ENCODE measurements around the gene ACTA2. TPM values are rescaled to one million over a fixed set of nuclear protein-coding genes. Genes with fewer than 3 reads are reported as not detected.

Gene ACTA2
- polyA plus RNA-seq, 4 donors: 6.5 to 274 (median 82.6) TPM

GRCh38 chr10:88964869-88965415 is 12.4 kb upstream of the ACTA2 start:
- no peaks in the 10 kb centered on the region for H3K9me3 ChIP-seq (ENCODE audit: control insufficient read depth in 2 of 2, insufficient read depth in 1 of 2, low read depth in 1 of 2, low read length in 1 of 2)
- no peaks in the 10 kb centered on the region for H3K36me3 ChIP-seq (ENCODE audit: control insufficient read depth in 3 of 3, insufficient read depth in 2 of 3, low read depth in 1 of 3, low read length in 3 of 3)
- H3K27me3 ChIP-seq (ENCODE audit: control insufficient read depth in 3 of 3, insufficient read depth in 3 of 3, low read length in 3 of 3): no peaks in the 10 kb centered on the region
- H3K27ac ChIP-seq (ENCODE audit: low read depth in 1 of 3, low read length in 2 of 3): no peak overlapping the region
- WGBS, 3 donors: 64 to 86% (median 83%) methylated on average over 3 of the region's 3 CpGs
- FAIRE-seq (no peak), DNase-seq (no peak)
- H3K4me3 ChIP-seq (ENCODE audit: low read depth in 1 of 3, low read length in 3 of 3): no peak overlapping the region
- H3K4me1 ChIP-seq (ENCODE audit: control insufficient read depth in 3 of 3, insufficient read depth in 2 of 3, low read depth in 1 of 3, low read length in 2 of 3): no peaks in the 10 kb centered on the region

DNA sequence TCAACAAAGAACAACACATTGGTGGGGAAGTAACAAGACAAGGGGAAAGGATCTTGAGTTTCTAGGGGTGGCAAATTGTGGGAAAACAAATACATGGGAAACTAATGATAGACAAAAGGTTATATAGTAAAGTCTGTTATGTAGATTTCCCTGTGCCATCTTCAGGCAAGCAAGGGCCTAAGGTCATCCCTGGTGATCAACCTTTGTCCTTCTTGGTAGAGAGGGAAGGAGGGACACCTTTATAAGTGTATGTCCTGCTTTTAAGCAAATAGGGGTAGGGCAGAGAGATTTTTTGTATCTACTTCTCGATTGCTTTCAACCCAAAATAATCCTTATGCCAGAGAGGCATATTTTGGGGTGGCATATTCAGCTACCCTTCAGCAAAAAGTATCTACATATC is 11.8 kb upstream of the ACTA2 start:
- FAIRE-seq (no peak), DNase-seq (peak in 1 of 2 donors; percentile 35)
- H3K27me3 ChIP-seq (ENCODE audit: control insufficient read depth in 3 of 3, insufficient read depth in 3 of 3, low read length in 3 of 3): no peaks in the 10 kb centered on the region
- H3K36me3 ChIP-seq (ENCODE audit: control insufficient read depth in 3 of 3, insufficient read depth in 2 of 3, low read depth in 1 of 3, low read length in 3 of 3): no peaks in the 10 kb centered on the region
- 43 to 62% (median 45%) methylated on average over 1 of the region's 1 CpG for WGBS, 3 donors
- H3K4me1 ChIP-seq (ENCODE audit: control insufficient read depth in 3 of 3, insufficient read depth in 2 of 3, low read depth in 1 of 3, low read length in 2 of 3): no peaks in the 10 kb centered on the region
- H3K9me3 ChIP-seq (ENCODE audit: control insufficient read depth in 2 of 2, insufficient read depth in 1 of 2, low read depth in 1 of 2, low read length in 1 of 2): no peaks in the 10 kb centered on the region
- H3K27ac ChIP-seq (ENCODE audit: low read depth in 1 of 3, low read length in 2 of 3): no peak overlapping the region
- H3K4me3 ChIP-seq (ENCODE audit: low read depth in 1 of 3, low read length in 3 of 3): no peak overlapping the region

- no peak overlapping the region for H3K27ac ChIP-seq (ENCODE audit: low read depth in 1 of 3, low read length in 2 of 3)
- FAIRE-seq (no peak), DNase-seq (no peak)
- H3K9me3 ChIP-seq (ENCODE audit: control insufficient read depth in 2 of 2, insufficient read depth in 1 of 2, low read depth in 1 of 2, low read length in 1 of 2): no peaks in the 10 kb centered on the region
- 91 to 97% (median 97%) methylated on average over 2 of the region's 2 CpGs for WGBS, 3 donors
- no peaks in the 10 kb centered on the region for H3K27me3 ChIP-seq (ENCODE audit: control insufficient read depth in 3 of 3, insufficient read depth in 3 of 3, low read length in 3 of 3)
- no peak overlapping the region for H3K4me3 ChIP-seq (ENCODE audit: low read depth in 1 of 3, low read length in 3 of 3)
- H3K36me3 ChIP-seq (ENCODE audit: control insufficient read depth in 3 of 3, insufficient read depth in 2 of 3, low read depth in 1 of 3, low read length in 3 of 3): no peaks in the 10 kb centered on the region
- no peaks in the 10 kb centered on the region for H3K4me1 ChIP-seq (ENCODE audit: control insufficient read depth in 3 of 3, insufficient read depth in 2 of 3, low read depth in 1 of 3, low read length in 2 of 3)
Measured at GRCh38 chr10:88963318-88963717, 10.7 kb upstream of the ACTA2 start.

- Histone ChIP-seq H3K36me3 (ENCODE audit: control insufficient read depth in 3 of 3, insufficient read depth in 2 of 3, low read depth in 1 of 3, low read length in 3 of 3) (no peaks in the 10 kb centered on the region), H3K27me3 (ENCODE audit: control insufficient read depth in 3 of 3, insufficient read depth in 3 of 3, low read length in 3 of 3) (no peaks in the 10 kb centered on the region), H3K9me3 (ENCODE audit: control insufficient read depth in 2 of 2, insufficient read depth in 1 of 2, low read depth in 1 of 2, low read length in 1 of 2) (no peaks in the 10 kb centered on the region), H3K4me1 (ENCODE audit: control insufficient read depth in 3 of 3, insufficient read depth in 2 of 3, low read depth in 1 of 3, low read length in 2 of 3) (no peaks in the 10 kb centered on the region), H3K4me3 (ENCODE audit: low read depth in 1 of 3, low read length in 3 of 3) (no peak overlapping the region), H3K27ac (ENCODE audit: low read depth in 1 of 3, low read length in 2 of 3) (no peak overlapping the region)
- FAIRE-seq (no peak), DNase-seq (no peak)
- WGBS, 3 donors: 70 to 82% (median 71%) methylated on average over 2 of the region's 2 CpGs
Measured at GRCh38 chr10:88962336-88962735, 9.8 kb upstream of the ACTA2 start.

- no peak for FAIRE-seq
- Histone ChIP-seq H3K4me1 (ENCODE audit: control insufficient read depth in 3 of 3, insufficient read depth in 2 of 3, low read depth in 1 of 3, low read length in 2 of 3) (peaks cover 0 to 4% (median 0%) of the 10 kb centered on the region in 3 donors), H3K4me3 (ENCODE audit: low read depth in 1 of 3, low read length in 3 of 3) (no peak overlapping the region), H3K9me3 (ENCODE audit: control insufficient read depth in 2 of 2, insufficient read depth in 1 of 2, low read depth in 1 of 2, low read length in 1 of 2) (no peaks in the 10 kb centered on the region), H3K27ac (ENCODE audit: low read depth in 1 of 3, low read length in 2 of 3) (no peak overlapping the region), H3K36me3 (ENCODE audit: control insufficient read depth in 3 of 3, insufficient read depth in 2 of 3, low read depth in 1 of 3, low read length in 3 of 3) (no peaks in the 10 kb centered on the region), H3K27me3 (ENCODE audit: control insufficient read depth in 3 of 3, insufficient read depth in 3 of 3, low read length in 3 of 3) (no peaks in the 10 kb centered on the region)
- no peak for DNase-seq
Measured at GRCh38 chr10:88961266-88961665, 8.7 kb upstream of the ACTA2 start.

- H3K27ac ChIP-seq (ENCODE audit: low read depth in 1 of 3, low read length in 2 of 3): no peak overlapping the region
- no peaks in the 10 kb centered on the region for H3K9me3 ChIP-seq (ENCODE audit: control insufficient read depth in 2 of 2, insufficient read depth in 1 of 2, low read depth in 1 of 2, low read length in 1 of 2)
- 77 to 90% (median 84%) methylated on average over 1 of the region's 1 CpG for WGBS, 3 donors
- H3K4me1 ChIP-seq (ENCODE audit: control insufficient read depth in 3 of 3, insufficient read depth in 2 of 3, low read depth in 1 of 3, low read length in 2 of 3): peaks cover 0 to 4% (median 0%) of the 10 kb centered on the region in 3 donors
- no peaks in the 10 kb centered on the region for H3K36me3 ChIP-seq (ENCODE audit: control insufficient read depth in 3 of 3, insufficient read depth in 2 of 3, low read depth in 1 of 3, low read length in 3 of 3)
- no peaks in the 10 kb centered on the region for H3K27me3 ChIP-seq (ENCODE audit: control insufficient read depth in 3 of 3, insufficient read depth in 3 of 3, low read length in 3 of 3)
- no peak for FAIRE-seq
- no peak for DNase-seq
- H3K4me3 ChIP-seq (ENCODE audit: low read depth in 1 of 3, low read length in 3 of 3): no peak overlapping the region
Measured at GRCh38 chr10:88960802-88961201, 8.2 kb upstream of the ACTA2 start.

GRCh38 chr10:88958721-88959120 is 6.1 kb upstream of the ACTA2 start:
- H3K4me3 ChIP-seq (ENCODE audit: low read depth in 1 of 3, low read length in 3 of 3): no peak overlapping the region
- FAIRE-seq (no peak), DNase-seq (no peak)
- no peak overlapping the region for H3K27ac ChIP-seq (ENCODE audit: low read depth in 1 of 3, low read length in 2 of 3)
- H3K9me3 ChIP-seq (ENCODE audit: control insufficient read depth in 2 of 2, insufficient read depth in 1 of 2, low read depth in 1 of 2, low read length in 1 of 2): no peaks in the 10 kb centered on the region
- peaks cover 0 to 4% (median 0%) of the 10 kb centered on the region in 3 donors for H3K4me1 ChIP-seq (ENCODE audit: control insufficient read depth in 3 of 3, insufficient read depth in 2 of 3, low read depth in 1 of 3, low read length in 2 of 3)
- H3K36me3 ChIP-seq (ENCODE audit: control insufficient read depth in 3 of 3, insufficient read depth in 2 of 3, low read depth in 1 of 3, low read length in 3 of 3): no peaks in the 10 kb centered on the region
- H3K27me3 ChIP-seq (ENCODE audit: control insufficient read depth in 3 of 3, insufficient read depth in 3 of 3, low read length in 3 of 3): no peaks in the 10 kb centered on the region
- 93 to 99% (median 96%) methylated on average over 6 of the region's 6 CpGs for WGBS, 3 donors

- H3K27ac ChIP-seq (ENCODE audit: low read depth in 1 of 3, low read length in 2 of 3): no peak overlapping the region
- 3 to 63% (median 29%) methylated on average over 1 of the region's 1 CpG for WGBS, 3 donors
- no peak overlapping the region for H3K4me3 ChIP-seq (ENCODE audit: low read depth in 1 of 3, low read length in 3 of 3)
- no peaks in the 10 kb centered on the region for H3K27me3 ChIP-seq (ENCODE audit: control insufficient read depth in 3 of 3, insufficient read depth in 3 of 3, low read length in 3 of 3)
- FAIRE-seq: no peak
- H3K4me1 ChIP-seq (ENCODE audit: control insufficient read depth in 3 of 3, insufficient read depth in 2 of 3, low read depth in 1 of 3, low read length in 2 of 3): peaks cover 0 to 4% (median 0%) of the 10 kb centered on the region in 3 donors
- DNase-seq: peak; percentile 46 to 62
- H3K36me3 ChIP-seq (ENCODE audit: control insufficient read depth in 3 of 3, insufficient read depth in 2 of 3, low read depth in 1 of 3, low read length in 3 of 3): peaks cover 0 to 3% (median 0%) of the 10 kb centered on the region in 3 donors
- no peaks in the 10 kb centered on the region for H3K9me3 ChIP-seq (ENCODE audit: control insufficient read depth in 2 of 2, insufficient read depth in 1 of 2, low read depth in 1 of 2, low read length in 1 of 2)
Measured at GRCh38 chr10:88957381-88957780, 4.8 kb upstream of the ACTA2 start.

GRCh38 chr10:88954458-88955083 is 2.0 kb upstream of the ACTA2 start:
- peaks cover 0 to 8% (median 0%) of the 10 kb centered on the region in 3 donors for H3K36me3 ChIP-seq (ENCODE audit: control insufficient read depth in 3 of 3, insufficient read depth in 2 of 3, low read depth in 1 of 3, low read length in 3 of 3)
- no peaks in the 10 kb centered on the region for H3K27me3 ChIP-seq (ENCODE audit: control insufficient read depth in 3 of 3, insufficient read depth in 3 of 3, low read length in 3 of 3)
- no peak overlapping the region for H3K4me3 ChIP-seq (ENCODE audit: low read depth in 1 of 3, low read length in 3 of 3)
- H3K9me3 ChIP-seq (ENCODE audit: control insufficient read depth in 2 of 2, insufficient read depth in 1 of 2, low read depth in 1 of 2, low read length in 1 of 2): no peaks in the 10 kb centered on the region
- no peak for DNase-seq
- no peak for FAIRE-seq
- H3K27ac ChIP-seq (ENCODE audit: low read depth in 1 of 3, low read length in 2 of 3): no peak overlapping the region
- 91 to 96% (median 95%) methylated on average over 4 of the region's 4 CpGs for WGBS, 3 donors
- H3K4me1 ChIP-seq (ENCODE audit: control insufficient read depth in 3 of 3, insufficient read depth in 2 of 3, low read depth in 1 of 3, low read length in 2 of 3): peaks cover 0 to 4% (median 0%) of the 10 kb centered on the region in 3 donors
